ENCODE data around the gene JAZF1.

JAZF1 gene

DNA sequence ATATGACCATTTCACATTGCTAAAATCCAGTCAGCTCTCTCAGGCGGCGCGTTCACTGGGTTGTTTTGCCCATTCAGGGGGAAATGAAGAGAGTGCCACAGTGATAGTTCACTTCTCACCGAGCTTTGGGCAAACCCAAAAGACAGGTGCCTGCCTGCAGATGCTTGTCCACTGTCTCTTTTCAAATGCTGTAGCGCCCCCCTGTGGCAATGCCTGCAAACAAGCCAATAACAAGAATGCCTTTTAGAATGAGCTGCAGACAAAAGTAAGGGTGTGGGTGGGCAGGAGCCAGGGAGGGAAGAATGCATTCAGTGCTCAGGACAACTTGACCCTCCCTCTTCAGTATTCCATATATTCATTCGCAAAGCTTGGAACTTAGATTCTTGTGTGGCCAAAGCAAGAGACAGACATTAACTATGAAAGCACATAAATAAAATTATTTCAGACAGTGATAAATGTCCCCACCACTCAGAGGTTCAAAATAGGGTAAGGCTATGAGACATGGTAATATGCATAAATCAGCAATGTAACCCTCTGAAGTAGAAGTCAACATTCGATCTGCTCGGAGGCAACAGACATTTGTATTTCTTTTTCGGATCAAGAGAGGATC lies 86.9 kb downstream of the JAZF1 start:
- TF ChIP-seq, protein P1, sequence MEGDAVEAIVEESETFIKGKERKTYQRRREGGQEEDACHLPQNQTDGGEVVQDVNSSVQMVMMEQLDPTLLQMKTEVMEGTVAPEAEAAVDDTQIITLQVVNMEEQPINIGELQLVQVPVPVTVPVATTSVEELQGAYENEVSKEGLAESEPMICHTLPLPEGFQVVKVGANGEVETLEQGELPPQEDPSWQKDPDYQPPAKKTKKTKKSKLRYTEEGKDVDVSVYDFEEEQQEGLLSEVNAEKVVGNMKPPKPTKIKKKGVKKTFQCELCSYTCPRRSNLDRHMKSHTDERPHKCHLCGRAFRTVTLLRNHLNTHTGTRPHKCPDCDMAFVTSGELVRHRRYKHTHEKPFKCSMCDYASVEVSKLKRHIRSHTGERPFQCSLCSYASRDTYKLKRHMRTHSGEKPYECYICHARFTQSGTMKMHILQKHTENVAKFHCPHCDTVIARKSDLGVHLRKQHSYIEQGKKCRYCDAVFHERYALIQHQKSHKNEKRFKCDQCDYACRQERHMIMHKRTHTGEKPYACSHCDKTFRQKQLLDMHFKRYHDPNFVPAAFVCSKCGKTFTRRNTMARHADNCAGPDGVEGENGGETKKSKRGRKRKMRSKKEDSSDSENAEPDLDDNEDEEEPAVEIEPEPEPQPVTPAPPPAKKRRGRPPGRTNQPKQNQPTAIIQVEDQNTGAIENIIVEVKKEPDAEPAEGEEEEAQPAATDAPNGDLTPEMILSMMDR (IDR thresholded peaks at IDR 0.05; ENCODE audit: low read length, missing control alignments) = peak; percentile 76
- peak; percentile 80 for DNase-seq (ENCODE audit: low read depth)
- no peak overlapping the region for H3K4me3 ChIP-seq (replicated peaks; ENCODE audit: low read depth, low read length)

DNA sequence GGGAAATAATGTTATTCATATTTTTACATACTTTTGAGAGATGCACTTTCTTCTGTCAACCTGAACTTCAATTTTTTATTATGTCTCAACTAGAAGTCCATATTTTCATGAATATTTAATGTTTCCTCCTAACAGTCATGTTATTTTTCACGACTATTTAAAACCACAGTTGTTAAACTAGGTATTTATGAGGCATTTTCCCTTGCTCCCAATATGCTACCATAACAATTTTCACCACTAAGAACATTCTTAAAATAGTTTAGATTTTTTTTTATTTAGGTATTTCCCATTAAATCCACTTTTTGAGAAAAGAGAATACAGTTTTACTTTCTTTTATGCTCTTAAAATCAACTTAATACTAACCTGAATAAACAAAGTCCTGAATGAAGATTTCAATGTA lies 89.4 kb downstream of the JAZF1 start:
- TF ChIP-seq, protein P1 (IDR thresholded peaks at IDR 0.05; ENCODE audit: low read length, missing control alignments) = no peak
- H3K4me3 ChIP-seq (replicated peaks; ENCODE audit: low read depth, low read length) = no peak overlapping the region
- DNase-seq (ENCODE audit: low read depth) = no peak

DNA sequence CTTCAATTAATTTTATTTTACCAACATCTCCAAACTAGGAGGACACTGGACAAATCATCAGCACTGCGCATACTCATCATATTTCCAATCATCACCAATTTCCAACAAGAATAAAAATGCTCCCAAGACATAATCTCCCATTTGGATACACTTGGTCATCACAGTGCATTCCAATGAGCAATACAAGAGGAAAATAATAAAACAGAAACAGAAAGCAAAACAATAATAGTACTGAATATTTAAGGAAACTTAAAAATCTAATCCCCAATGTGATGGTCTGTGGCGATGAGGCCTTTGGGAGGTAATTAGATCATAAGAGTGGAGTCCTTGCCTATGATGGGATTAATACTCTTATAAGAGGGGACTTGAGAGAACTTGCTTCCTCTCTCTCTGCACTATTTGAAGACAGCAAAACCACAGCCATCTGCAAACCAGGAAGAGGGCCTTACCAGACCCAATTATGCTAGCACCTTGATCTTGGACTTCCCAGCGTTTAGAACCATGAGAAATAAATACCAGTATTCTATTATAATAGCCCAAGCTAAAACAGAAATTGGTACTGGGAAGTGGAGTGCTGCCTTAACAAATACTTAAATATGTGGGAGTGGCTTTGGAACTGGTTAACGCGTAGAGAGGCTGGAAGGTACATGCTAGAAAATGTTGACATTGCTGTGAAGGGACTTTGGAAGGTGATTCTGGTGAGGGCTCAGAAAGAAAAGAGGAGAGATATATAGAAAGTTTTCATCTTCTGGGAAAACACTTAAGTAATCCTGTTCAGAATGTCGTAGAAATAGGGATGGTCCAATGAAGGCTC lies 91.5 kb downstream of the JAZF1 start:
- TF ChIP-seq, protein P1 (IDR thresholded peaks at IDR 0.05; ENCODE audit: low read length, missing control alignments) = no peak
- DNase-seq (ENCODE audit: low read depth) = no peak
- no peak overlapping the region for H3K4me3 ChIP-seq (replicated peaks; ENCODE audit: low read depth, low read length)

DNA sequence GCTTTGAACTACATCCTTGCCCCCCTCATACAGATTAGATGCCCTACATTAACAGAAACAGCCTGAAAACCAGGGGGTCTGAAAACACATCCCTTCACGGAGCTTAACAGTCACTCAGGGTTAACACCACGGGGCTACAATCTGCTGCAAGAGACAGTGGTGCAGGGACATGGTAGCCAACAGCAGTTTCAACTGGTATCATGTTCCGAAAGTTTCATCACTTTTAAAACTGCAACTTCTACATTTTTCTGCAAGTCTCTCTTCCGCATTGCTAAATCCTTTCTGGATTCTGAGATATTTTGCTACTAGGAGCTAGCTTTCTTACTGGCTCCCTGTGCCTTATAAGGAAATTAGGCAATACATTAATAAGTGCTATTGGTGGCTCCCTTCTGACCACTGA lies 92.6 kb downstream of the JAZF1 start:
- TF ChIP-seq, protein P1 (IDR thresholded peaks at IDR 0.05; ENCODE audit: low read length, missing control alignments) = no peak
- peak; percentile 50 for DNase-seq (ENCODE audit: low read depth)
- no peak overlapping the region for H3K4me3 ChIP-seq (replicated peaks; ENCODE audit: low read depth, low read length)

DNA sequence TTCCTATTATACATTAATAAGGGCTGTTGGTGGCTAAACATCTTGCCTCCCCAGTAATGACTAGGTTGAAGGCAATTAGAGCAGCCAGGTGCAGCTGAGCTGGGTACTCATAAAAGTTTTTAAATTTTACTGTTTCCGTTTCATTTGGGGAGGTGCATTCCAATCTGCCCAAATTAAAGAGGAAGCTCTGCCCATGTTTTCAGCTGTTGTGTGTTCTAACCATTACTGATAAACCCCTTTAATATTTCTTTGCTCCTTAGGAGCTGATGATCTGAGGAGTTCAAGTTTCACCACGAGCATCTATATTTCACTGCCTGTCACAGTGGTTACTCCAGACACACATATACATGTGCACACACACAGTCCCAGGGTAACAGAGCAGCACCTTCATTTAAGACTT lies 94.4 kb downstream of the JAZF1 start:
- TF ChIP-seq, protein P1 (IDR thresholded peaks at IDR 0.05; ENCODE audit: low read length, missing control alignments) = no peak
- no peak for DNase-seq (ENCODE audit: low read depth)
- no peak overlapping the region for H3K4me3 ChIP-seq (replicated peaks; ENCODE audit: low read depth, low read length)

DNA sequence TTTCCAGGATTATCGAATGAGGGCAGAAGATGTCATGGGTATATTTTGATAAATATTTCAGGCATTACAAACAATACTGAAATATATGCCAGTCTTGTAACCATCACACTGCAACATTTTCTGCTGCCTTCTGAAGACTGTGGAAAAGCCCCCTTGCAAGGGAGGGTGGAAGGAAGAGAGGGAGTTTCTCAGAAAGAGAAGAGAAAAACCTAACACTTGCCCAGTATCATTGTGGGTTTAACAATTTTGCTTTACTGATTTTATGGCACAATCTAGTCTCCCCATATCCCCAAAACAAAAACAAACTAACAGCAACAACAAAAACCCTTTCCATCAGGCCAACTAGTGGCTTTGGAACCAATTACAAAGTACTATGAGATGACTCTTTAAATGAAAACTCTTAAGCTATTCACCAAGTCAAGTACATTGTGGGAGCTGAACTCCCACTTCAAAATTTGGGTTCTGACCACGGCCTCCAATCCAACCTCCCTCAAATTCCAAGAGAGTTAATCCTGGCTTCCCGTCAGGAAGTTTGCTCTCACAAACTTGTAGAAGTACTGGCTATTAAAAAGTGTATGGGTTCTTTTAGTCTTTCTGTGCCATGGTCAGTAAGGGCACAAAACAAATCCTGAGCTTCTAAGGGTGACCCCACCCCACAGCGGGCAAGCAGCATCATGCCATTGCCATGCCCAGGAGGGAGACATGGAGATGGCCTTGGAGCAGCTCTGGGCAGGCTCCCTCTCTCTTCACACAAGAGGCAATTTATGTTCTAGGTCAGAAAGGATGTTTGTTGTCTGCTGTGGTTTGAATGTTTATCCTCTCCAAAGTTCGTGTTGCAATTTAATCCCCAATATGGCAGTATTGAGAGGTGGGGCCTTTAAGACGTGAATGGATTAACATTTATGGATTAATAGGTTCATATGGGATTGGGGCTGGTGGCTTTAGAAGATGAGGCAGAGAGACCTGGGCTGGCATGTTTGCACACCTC lies 96.3 kb downstream of the JAZF1 start:
- TF ChIP-seq, protein P1 (IDR thresholded peaks at IDR 0.05; ENCODE audit: low read length, missing control alignments) = no peak
- no peak overlapping the region for H3K4me3 ChIP-seq (replicated peaks; ENCODE audit: low read depth, low read length)

More for the DNA sequence above, 96.3 kb downstream of the JAZF1 start:
- peak; percentile 25 for DNase-seq (ENCODE audit: low read depth)
